ENCODE data around the gene RALGAPB.

DNA sequence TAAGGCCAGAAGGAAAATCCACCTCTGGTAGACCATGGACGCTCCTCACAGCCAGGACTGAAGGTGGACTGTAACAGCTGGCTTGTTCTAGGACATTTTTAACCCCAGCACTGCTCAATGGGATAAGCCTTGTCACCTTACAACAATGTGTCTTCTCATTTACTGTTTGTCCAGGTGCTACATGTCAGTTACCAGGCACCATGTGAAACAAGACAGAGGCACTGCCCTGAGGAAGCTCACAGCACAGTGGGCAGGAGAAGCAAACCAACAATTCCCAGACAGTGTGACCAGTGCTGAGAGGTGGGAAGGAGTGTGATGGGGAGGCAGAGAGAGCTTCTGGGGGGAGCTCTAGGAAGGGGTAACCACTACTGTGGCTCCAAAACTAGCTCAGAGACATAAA is 48.2 kb upstream of the RALGAPB start:
- TF ChIP-seq, protein P1, sequence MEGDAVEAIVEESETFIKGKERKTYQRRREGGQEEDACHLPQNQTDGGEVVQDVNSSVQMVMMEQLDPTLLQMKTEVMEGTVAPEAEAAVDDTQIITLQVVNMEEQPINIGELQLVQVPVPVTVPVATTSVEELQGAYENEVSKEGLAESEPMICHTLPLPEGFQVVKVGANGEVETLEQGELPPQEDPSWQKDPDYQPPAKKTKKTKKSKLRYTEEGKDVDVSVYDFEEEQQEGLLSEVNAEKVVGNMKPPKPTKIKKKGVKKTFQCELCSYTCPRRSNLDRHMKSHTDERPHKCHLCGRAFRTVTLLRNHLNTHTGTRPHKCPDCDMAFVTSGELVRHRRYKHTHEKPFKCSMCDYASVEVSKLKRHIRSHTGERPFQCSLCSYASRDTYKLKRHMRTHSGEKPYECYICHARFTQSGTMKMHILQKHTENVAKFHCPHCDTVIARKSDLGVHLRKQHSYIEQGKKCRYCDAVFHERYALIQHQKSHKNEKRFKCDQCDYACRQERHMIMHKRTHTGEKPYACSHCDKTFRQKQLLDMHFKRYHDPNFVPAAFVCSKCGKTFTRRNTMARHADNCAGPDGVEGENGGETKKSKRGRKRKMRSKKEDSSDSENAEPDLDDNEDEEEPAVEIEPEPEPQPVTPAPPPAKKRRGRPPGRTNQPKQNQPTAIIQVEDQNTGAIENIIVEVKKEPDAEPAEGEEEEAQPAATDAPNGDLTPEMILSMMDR (IDR thresholded peaks at IDR 0.05; ENCODE audit: borderline replicate concordance, extremely low read depth, low read length, poor library complexity, severe bottlenecking), result no peak
- TF ChIP-seq EZH2 (IDR thresholded peaks at IDR 0.05; ENCODE audit: borderline replicate concordance, low read depth, low read length, severe bottlenecking), result no peak

Data from DND-41 (cell line).